AG09319 (cell line): ENCODE measurements around the gene DERL2.

Experiments
- DNase-seq: peaks from one replicate; pipeline ENCODE4 v3.0.0-alpha.2; 2010; ENCODE audit warnings: low read depth; ENCODE audit errors: extremely low read depth
- TF ChIP-seq, protein P1 (sequence below): IDR thresholded peaks from 2 replicates; pipeline ENCODE4 v1.5.1; 2011; ENCODE audit warnings: low read depth, mild to moderate bottlenecking, inconsistent platforms, low read length, moderate library complexity

DERL2 gene

DNA sequence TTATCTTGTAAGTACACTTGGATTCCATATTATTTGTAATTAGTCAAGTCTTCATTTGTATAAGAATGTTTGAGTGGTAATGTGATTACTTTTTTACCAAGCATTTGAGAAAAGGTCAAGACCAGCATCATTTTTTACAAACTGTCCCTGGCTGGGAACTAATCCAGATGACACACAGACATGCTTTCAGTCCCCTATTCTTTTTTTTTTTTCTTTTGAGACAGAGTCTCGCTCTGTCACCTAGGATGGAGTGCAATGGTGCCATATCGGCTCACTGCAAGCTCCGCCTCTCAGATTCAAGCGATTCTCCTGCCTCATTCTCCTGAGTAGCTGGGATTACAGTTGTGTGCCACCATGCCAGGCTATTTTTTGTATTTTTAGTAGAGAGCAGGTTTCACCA lies 4.5 kb downstream of the DERL2 start:
- TF ChIP-seq, protein P1, sequence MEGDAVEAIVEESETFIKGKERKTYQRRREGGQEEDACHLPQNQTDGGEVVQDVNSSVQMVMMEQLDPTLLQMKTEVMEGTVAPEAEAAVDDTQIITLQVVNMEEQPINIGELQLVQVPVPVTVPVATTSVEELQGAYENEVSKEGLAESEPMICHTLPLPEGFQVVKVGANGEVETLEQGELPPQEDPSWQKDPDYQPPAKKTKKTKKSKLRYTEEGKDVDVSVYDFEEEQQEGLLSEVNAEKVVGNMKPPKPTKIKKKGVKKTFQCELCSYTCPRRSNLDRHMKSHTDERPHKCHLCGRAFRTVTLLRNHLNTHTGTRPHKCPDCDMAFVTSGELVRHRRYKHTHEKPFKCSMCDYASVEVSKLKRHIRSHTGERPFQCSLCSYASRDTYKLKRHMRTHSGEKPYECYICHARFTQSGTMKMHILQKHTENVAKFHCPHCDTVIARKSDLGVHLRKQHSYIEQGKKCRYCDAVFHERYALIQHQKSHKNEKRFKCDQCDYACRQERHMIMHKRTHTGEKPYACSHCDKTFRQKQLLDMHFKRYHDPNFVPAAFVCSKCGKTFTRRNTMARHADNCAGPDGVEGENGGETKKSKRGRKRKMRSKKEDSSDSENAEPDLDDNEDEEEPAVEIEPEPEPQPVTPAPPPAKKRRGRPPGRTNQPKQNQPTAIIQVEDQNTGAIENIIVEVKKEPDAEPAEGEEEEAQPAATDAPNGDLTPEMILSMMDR = no peak
- no peak for DNase-seq

DNA sequence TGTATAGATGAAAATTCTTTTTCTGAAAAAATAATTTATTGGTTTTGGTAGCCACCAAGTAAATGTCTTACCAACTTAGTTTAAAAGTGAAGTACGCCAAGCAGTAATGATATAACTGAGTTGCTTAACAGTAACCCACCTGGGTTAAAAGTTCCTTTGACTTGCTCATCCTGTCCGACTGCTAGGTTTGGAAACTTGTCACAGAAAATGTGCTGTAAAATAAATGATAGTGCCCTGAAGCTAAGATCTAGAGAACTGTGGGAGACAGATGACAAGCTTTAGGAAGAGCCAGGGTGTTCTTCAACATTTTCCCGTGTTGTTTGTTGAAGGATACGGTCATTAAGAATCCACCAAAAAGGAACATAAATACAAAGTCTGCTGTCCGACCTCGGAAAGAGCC lies 5.0 kb downstream of the DERL2 start:
- TF ChIP-seq, protein P1 = no peak
- DNase-seq = no peak

DNA sequence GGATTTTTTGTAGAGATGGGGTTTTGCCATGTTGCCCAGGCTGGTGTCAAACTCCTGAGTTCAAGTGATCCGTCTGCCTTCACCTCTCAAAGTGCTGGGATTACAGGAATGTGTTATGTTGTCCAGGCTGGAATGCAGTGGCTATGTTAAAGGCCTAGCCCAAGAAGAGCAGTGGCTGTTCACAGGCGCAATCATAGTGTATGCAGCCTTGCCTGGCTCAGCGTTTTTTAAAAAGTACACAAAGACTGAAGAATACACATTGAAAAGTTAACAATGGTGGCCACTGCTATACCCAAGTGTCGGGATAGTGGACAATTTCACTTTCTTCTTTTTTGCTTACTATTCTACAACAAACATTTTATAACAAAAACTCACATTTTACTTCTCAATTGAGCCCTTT lies 7.0 kb downstream of the DERL2 start:
- TF ChIP-seq, protein P1 = no peak
- DNase-seq = no peak

DNA sequence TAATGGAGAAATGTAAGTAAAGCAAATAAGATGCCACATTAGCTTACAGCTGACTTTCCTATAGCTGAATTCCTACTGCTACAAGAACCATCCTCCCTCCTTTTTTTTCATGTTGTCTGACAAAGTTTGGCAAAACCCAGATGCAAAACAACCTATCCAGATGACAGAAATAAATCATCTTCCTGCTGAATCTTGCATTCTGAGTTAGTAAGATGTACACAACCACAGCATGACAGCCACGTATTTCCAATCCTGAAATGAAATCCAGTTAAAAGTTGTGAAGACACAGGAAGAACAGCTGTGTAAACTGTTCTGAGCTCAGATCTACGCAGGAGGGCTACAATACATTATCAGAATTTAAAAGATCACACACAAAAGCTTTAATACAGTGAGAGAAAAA lies 12.1 kb downstream of the DERL2 start:
- TF ChIP-seq, protein P1 = no peak
- DNase-seq = no peak

DNA sequence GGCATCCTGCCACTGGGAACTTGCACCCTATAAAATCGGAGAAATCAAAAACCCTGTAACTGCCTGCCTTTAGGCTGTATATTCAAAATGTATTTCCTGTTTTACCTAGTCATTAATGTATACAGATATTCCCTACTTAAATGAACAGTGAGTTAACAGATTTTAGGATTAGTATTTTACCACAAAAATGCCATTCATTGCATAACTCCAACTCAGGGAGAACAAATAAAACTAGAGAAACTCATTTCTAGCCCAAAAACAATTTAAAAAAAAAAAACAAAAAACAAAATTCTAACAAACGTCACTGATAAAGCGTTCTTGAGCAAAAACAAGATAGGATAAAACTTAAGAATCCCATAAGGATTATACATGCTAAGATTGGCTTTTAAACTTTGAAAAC lies 13.5 kb downstream of the DERL2 start:
- no peak for DNase-seq
- TF ChIP-seq, protein P1 = no peak

DNA sequence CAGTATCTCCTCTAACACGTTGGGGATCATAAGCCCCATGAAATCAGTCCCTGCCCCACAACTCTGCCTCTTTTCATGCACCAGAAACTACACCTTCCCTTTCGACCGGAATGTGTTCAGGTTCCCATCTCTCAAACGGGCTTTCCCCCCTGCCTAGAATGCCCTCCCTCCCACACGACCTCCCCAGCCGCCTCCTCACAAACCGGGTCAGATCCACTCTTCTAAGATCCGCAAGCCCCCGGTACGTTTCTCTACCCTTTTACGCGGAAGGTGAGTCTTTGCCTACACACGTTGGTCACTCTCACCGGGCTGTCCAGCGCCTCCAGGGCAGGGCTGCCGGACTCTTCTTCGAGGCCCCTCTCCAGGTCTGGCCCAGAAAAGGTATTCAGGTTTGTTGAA lies 17.9 kb downstream of the DERL2 start:
- TF ChIP-seq, protein P1 = no peak
- DNase-seq = no peak

DNA sequence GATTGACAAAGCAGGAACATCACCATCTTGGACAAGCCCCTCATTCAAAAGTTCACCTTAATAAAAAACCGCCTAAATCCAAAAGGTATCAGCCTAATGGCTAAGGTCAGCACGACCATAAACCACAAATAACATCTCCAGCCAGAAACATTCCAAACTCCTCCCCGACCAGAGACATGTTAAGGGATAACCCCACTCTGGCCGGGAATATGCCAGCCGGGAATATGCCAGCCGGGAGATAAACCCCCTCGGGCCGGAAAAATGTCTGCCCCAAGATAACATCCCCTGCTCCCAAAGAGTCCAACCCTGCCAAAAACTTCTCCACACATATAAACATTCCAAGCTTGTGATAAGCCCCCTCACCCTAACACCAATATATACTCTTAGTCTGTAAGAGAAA lies 18.6 kb downstream of the DERL2 start:
- no peak for DNase-seq
- TF ChIP-seq, protein P1 = no peak
